Hepatic stellate cell (primary cell): ENCODE measurements around the gene TCF7L2.

ENCODE experiments used
- DNase-seq: peaks from one replicate; pipeline ENCODE4 v3.0.0; 2011; ENCODE audit warnings: low spot score

The TCF7L2 gene

DNA sequence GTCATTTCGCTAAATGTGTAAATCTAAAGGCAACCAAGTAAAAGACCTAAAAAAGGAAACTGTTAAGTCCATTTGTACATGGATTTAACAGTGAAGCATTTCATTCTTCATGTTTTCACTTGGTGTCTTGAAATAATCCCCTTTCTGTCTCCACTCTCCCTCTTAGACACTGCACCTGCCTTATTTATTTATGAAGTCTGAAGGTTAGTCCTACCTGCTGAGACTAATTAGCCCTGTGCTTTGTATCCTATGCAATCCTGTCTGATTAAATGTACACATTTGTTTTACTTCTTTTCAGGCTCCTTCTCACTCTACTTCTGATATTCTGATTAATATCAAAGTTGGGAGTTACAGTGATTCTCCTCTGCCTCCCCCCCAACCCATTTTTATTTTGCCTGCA lies 1.9 kb upstream of the TCF7L2 start:
- no peak for DNase-seq

DNA sequence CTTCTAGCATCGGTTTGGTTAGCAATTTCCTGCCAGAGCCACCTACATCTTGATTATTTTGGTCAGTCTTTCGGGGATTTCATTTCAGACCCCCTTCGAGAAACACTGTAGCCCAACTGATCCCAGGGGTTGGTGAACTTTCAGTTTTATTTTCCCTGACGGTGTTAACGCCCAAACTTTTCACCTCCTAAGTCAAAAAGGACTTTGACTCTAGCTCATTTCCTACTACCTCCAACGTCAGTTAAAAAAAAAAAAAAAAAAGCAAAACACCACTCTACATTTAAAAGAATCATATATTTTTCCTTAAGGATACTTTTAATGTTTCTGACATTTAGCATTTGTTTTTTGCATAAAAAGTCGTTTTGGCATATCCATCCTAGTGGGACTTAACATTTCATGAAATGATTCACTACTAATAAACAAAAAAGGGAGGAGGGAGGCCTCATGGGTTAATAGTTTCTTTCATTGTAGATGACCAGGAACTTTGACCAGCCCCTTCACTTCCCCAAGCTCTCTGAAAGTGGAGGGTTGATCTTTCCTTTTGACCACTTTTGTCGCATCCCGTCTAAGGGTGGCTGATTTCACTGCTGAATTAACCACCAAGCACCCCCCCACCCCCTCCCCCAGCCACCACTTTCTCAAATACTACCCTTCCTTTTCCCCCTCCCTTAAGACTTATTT lies 764 bp upstream of the TCF7L2 start:
- peak; percentile 29 for DNase-seq

DNA sequence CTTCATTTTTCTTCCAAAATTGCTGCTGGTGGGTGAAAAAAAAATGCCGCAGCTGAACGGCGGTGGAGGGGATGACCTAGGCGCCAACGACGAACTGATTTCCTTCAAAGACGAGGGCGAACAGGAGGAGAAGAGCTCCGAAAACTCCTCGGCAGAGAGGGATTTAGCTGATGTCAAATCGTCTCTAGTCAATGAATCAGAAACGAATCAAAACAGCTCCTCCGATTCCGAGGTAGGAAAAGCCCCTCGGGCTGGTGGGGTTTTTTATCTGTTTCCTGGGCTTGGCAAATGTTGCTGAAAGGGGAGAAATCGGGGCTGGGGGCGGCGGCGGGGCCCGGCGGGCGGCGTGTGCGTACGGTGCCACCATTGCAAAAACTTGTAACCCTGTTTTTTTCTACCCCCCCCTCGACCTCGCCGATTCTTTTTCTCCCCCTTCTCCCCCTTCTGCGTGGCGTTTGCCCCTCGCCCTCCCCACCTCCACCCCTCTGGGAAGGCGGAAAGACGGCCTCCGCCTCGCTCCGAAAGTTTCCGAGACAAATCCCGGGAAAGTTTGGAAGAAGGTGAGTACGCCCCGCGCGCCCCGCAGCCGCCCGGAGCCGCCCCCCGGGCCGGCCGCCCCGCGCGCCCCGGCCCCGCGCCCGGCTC lies 789 bp downstream of the TCF7L2 start:
- peak; percentile 30 for DNase-seq

DNA sequence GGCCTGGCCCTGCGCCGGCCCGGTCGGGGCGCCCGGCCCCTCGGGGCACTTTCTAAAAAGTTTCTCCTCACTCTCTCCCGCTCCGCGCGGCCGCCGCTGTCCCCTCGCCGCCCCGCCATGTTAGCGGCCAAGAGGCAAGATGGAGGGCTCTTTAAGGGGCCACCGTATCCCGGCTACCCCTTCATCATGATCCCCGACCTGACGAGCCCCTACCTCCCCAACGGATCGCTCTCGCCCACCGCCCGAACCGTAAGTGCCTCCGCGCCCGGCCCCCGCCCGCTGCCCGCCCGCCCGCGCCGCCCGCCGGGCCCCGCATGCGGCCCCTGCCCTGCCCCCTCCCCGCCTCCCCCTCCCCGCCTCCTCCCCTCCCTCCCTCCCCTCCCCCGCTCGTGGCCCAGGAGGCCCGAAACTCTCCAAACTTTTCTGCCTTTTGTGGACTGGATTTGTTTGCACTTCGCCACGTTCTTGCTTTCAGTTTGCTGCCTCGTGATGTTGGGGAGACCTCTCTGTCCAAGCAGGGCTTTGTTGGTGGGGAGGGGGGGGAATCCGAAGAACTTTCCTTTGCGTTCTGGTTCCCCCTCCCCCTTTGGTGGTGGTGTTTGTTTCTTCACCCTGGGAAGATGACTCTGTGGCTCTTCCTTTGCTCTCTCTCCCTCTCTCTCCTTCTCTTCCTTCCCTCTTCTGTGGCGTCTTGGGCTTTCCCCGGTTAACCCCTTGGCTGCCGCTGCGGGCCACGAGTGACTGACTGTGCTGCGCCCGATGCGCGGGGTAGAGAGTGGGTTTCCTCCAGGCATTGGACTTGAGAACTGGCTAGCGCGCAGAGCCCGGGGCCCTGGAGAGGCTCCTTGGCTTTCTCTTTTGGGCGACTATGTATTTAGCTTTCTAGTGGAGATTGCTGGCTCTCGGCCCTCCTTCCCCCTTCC lies 1.6 kb downstream of the TCF7L2 start:
- DNase-seq = peak; percentile 58

DNA sequence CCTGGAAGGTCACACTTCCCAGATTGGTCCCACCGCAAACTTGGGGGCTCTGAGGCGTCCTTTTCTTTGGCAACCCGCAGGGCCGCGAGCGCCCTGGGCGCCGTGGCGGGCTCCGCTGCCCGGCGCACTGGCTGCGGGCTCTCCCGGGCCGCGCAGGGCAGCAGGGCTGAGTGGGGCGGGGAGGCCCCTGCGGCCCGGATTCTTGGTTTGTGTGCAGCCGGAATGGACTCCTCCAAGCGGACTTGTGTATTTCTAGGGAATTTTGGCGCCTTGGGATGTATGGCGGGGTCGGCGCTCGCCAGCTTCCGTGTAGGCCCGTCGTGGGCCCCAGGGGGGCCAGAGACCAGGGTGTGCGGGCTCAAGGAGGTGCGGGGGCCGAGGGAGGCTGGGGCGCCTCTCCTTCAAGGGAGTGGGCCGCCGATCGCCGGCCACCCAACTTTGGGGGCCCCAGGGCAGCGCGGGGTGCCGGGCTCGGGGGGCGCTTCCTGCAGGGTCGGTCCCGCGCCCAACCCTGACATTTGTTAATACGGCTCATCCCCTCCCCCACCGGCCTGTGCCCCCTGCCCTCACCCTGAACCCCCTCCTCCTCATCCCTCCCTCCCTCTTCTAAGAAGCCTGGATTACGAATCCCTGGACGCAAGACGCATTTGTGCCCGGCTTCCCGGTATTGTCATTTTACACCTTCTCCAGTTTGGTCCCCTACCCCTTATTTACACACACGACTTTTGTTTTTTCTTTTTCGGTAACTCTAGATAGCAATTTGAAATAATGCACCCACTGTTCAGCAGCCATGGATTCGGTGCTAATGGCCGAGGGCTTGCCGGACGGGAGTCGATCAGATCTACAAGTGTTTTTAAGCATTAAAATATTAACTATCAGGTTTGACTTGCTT lies 2.5 kb downstream of the TCF7L2 start:
- DNase-seq = peak; percentile 35

DNA sequence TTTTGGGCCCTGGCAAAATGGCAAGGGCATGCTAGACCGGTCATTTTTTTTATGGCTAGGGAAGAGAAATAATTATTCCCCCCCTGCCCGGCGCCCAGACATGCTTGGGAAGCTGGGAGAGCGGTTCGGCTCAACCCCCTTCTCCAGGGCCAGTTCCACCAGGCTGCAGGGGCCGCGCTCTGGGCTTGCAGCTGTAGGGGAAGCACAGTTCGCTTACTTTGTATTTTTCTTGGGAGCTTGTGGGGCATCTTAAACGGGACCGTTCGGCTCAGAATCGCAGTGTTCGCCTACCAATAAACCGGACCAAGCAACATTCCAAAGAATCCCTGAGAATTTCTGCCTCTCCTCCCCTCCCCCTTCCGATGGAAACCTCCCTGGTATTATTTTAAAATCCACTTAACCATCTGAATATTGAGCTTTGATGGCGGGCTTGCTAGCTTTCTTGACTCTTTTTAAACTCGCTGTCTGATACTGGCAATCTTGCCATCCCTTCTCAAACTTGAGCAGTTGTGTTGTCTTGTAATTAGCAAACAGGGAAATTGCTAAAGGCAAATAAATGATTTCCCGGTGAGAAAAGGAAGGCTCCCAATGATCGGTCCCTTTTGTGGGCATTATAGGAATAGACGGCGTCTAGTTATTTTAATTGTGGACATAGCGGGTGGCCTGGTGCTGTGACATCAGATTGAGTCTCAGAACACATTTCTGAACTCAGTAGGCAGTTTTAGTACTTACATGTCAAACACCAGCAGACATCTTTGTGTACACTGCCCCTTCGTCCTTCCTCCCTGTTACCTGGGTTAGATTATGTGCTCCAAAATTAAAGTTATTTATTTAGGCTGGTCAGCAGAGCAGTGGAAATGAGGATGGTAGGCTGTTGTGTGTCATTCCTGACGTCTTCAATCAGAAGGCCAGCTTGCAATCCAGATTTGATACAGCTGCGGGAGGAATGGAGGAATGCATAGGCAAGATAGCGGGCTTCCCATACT lies 3.4 kb downstream of the TCF7L2 start:
- no peak for DNase-seq

DNA sequence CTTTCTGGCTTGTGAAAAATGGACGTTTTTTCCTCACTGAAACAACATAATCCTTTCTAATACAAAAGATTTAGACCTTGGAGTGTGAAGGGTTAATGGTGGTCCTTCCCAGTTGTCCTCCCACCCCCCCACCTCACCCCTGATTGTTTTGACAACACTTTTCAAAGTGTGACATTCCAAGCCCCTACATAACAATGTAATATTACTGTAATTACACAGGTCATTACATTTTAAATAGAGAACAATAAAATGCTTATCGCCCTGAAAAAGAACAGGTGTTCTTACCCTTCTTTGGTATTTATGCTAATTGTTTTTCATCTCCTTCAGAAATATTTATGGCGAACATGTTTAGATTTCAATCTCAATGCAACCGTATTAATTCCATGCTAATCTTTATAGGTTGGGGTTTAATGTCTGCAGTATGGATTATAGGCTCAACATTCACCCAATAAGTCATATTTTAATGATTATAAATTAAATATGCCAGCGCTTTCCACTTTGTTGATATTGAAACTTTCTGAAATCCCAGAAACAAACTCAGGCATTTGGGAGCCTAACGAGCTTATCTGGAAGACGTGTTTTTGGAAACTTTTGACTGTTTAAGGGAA lies 5.0 kb downstream of the TCF7L2 start:
- DNase-seq = no peak

DNA sequence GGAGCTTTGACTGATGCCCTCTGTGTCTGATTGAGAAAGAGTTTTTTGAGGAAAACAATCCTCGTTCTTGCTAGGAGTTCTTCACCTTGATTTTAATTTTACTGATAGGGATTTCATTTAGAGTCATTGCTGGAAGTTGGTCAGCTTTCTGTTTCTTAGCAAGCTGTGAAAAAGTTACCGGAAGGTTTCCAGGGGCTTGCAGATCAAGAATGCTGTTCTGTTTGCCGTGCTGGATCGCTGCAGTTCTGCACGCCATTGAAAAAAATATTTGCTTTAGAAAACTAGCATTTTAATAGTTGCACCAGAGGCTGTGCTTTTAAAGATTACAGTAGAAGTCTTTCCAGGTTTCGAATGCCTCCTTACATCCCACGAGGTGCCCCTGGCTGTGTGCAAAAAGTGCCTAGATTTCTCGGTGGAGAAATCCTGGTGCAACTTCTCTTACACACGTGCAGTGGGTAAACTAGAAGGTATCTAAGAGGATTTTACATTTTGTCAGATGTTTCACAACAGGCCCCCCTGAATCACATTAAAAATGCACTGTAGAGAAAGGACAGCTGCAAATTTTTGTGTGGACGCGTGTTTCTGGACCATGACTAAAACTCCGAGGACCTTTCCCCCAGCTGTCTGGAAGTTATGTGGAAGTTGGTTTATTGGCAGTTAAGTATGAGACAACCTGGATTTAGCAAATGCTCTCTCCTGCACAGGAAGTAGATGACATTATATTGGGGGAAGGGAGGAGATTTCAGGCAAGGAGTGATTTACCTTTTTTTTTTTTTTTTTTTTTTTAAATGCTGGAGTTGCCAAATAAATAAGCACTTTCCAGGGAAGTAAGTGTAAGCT lies 5.8 kb downstream of the TCF7L2 start:
- DNase-seq = peak; percentile 28

DNA sequence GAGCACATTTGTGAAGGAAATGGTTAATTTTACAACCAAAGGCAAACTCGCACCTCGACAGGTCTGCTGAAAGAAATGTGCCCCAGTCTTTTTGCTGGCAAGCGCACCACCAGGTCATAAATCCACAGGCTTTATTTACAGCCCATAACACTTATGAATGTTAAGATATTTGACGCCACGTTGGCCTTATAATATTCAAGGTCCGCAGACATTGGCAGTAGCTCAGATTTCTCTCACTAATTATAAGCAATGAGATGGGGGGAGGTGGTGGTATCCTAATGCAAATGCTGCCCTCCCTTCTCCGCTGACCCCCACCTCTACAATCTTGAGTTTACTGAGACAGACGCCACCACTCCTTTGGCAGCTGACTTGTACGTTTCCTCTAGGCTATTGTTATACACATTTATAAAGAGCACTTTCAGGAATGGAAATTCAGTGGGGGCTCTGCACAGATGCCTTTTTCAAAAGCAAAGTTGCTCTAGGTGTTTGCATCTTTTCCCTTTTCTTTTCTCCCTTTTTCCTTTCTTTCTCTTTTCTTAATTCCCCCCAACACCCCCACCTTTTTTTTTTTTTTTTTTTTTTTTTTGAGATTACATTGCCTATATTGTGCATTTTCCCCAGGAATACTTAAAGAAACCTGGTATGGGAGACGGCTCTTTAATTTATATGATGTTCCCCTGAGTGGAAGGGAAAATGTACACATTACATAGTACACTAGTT lies 6.7 kb downstream of the TCF7L2 start:
- no peak for DNase-seq

DNA sequence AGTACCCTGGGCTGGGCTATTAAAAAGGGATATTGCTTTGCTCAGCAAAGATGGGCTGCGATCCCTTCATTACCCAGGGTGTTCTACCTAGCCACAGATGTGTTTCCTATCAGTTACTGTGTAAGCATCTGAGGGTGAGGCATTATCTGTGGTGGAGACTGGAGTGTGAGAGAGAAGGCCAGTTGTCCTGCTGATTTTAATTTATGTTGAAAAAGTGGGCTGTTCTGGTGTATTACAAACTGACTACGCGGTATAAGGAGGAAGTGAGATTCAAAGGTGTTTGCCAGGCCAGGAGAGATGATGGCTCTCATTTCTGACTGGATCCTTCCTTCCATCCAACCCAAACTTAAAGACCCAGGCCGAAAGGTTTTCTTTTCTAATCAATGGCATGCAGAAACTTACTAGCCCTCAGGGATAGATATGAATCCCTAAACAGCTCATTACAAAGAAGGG lies 7.6 kb downstream of the TCF7L2 start:
- no peak for DNase-seq

DNA sequence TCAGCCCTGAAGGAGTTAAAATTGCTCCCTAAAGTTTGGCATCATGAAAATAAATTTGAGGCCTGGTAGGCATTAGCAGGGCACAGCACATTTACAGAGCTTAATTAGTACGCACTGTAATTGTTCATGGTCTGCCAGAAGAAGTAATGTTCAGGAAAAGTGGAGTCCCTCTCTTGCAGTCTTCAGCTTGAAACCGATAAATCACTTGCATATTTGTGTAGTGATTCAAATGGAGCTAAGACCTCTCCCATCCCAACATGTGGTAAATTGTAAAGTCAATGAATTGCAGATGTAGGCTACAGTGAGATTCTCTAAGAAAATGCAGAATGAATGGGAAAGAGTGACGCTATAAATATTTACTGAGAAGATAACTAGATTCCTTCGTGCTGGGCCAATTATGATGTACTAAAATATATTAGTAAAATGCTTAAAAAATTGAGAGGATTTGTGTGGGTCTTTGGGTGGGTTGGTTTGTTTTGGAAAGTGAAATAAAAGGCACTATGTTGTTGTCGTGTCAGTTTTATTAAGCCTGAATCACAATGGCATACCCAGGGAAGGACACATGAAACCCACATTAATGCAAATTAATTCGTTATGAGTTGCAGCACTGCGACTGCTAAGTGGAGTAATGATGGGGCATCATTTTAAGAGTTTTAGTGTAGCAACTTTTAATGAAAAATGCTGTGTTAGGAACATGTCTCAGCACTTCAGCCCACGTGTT lies 8.4 kb downstream of the TCF7L2 start:
- DNase-seq = peak; percentile 69

DNA sequence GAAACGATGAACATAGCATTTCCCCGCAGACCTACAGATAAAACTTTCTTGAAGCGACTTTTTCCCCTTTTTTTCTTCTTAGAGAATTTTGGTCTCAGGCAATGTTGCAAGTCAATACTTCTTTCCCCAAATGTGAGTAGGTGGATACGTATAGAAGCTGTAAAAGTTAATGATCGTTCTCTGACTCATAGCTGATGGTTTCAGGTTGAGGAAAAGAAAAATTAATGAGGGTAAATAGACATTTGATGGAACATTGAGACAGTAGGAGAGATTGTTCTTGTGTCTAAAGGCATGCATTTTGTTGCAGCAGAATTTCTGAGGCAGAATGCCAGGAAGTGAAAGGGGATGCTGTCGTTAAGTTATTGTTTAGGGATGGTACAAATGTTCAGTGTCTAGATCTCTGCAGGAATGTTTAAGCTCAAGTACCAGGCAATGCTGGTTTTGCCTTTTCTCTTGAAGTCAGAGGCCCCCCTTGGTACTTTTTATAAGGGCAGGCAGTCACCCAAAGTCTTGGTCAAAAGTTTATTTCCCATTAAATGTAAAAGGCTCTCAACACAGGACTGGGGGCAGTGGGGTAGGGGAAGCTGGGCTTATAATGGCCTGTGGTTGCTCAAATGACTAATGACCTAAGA lies 9.3 kb downstream of the TCF7L2 start:
- no peak for DNase-seq

DNA sequence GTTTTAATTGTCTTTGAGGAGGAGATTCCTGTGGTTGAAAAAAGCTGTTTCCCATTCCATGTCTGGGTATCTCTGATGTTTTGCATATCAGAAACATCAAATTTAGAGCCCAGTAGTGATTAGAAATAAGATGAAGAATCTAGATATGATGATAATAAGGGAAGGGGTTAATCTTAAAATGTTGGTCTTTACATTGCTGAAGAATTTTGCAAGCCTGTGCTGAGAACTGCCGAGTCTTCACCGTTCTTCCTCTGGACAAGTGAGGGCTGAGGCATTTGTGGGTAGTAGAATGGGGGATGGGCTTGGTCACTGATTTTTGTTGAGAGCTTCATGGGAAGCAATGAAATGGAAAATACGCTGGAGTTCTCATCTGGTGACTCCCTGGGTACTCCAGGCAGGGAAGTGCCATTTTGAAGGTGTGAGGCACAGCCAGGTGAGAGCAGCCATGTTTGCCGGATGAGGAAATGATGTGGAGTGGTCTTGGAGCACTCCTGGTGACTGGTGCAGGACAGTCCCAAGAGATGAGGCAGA lies 10.2 kb downstream of the TCF7L2 start:
- DNase-seq = no peak

DNA sequence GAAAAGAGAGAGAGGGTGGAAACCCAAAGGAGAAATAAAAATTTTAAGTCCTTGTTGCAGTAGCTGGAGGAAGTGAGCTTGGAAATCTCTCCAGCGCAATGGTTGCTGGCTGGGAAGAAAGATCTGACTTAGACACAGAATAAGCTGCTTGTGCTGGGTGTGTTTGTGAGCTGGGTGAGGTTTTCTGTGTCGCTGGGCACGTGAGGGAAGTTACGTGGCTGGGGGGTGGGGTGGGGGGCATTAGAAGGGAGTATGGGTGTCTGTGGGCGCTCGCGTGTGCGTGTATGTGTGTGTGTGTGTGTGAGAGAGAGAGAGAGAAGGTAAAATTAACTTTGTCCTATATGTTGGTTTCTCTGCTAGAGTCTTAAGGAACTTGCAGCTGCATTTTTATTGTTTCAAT lies 11.6 kb downstream of the TCF7L2 start:
- DNase-seq = no peak

DNA sequence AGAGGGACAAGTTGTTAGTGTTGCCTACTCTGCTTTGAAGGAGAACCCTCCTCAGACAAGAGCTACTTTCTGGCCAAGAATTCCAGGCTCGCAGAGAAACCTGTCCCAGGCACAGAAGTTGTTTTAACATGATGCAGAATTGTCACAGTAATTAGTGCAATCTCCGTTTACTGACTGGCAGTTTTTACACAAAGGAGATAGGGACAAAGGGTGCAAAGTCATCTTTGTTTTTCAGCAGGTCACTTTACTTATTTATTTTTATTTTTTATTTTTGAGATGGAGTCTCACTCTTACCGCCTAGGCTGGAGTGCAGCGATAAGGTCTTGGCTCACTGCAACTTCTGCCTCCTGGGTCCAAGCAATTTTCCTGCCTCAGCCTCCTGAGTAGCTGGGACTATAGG lies 12.3 kb downstream of the TCF7L2 start:
- no peak for DNase-seq

DNA sequence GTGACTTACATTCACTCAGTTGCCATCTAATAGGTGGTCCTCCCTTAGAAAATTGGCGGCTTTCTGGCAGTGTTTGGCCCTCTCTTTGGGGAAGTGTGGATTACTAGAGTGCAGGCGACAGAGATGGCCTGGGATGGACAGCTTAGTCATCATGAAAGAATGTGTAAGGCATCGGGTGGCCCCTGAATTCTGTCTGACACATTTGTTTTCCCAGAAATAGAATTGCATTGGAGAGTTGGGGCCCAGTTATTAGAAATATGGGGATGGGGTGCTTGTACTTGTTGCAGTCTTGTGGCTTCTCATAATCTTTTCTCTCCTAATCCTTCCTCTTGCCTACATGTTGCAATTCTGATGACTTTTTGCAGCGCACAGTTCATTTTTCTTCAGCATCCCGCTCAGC lies 13.8 kb downstream of the TCF7L2 start:
- DNase-seq = no peak

DNA sequence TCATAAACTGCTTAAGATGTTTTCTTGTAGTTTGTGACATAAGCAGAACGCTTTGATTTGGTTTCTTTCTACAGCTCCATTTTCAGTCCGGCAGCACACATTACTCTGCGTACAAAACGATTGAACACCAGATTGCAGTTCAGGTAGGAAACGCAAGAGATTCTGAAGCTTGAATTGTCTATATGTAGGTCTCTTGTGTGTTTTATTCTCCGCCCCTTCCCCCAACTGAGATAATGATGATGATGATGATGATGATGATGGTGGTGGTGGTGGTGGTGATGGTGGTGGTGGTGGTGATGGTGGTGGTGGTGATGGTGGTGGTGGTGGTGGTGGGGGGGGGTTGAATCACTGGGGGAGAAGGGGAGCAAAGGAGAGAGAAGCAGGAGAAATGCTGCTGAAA lies 14.4 kb downstream of the TCF7L2 start:
- no peak for DNase-seq
